HEK293T (cell line): Measurements from ENCODE around the gene PODNL1.

Experiments
- CTCF ChIA-PET: fragments of 350-600 bp; formaldehyde crosslinking; extraction: SDS; loops from one replicate; lab custom pipeline; 2021; ENCODE audit warnings: antibody characterized with exemption, inconsistent platforms; lab: Yijun Ruan, JAX
- POLR2A ChIA-PET: fragments of 350-600 bp; formaldehyde crosslinking; extraction: SDS; loops from one replicate; lab custom pipeline; 2020; ENCODE audit warnings: antibody characterized with exemption, inconsistent platforms; lab: Yijun Ruan, JAX
- DNase-seq: peaks from one replicate; pipeline ENCODE4 v3.0.0; 2012; ENCODE audit warnings: mixed read lengths; ENCODE audit errors: extremely low spot score
- ARNT ChIP-seq: fragments of 450-650 bp; IDR thresholded peaks from 2 replicates; pipeline ENCODE4 v1.6.1; 2017; ENCODE audit warnings: mild to moderate bottlenecking
- BHLHE40 ChIP-seq: fragments of 450-650 bp; IDR thresholded peaks from 2 replicates; pipeline ENCODE4 v1.6.1; 2016; ENCODE audit warnings: mild to moderate bottlenecking, moderate library complexity, borderline replicate concordance
- CTBP1 ChIP-seq: fragments of 450-650 bp; IDR thresholded peaks from 2 replicates; pipeline ENCODE4 v1.6.1; 2016; ENCODE audit warnings: borderline replicate concordance
- ELF4 ChIP-seq: fragments of 450-650 bp; IDR thresholded peaks from 2 replicates; pipeline ENCODE4 v1.6.1; 2017; ENCODE audit warnings: antibody characterized with exemption
- FOXA1 ChIP-seq: fragments of 450-650 bp; IDR thresholded peaks from 2 replicates; pipeline ENCODE4 v1.6.1; 2016; ENCODE audit warnings: mild to moderate bottlenecking
- FOXK2 ChIP-seq: fragments of 450-650 bp; IDR thresholded peaks from 2 replicates; pipeline ENCODE4 v1.6.1; 2016; ENCODE audit warnings: mild to moderate bottlenecking
- FOXM1 ChIP-seq: fragments of 450-650 bp; IDR thresholded peaks from 2 replicates; pipeline ENCODE4 v1.6.1; 2017; ENCODE audit warnings: mild to moderate bottlenecking, borderline replicate concordance
- HDGF ChIP-seq: fragments of 450-650 bp; IDR thresholded peaks from 2 replicates; pipeline ENCODE4 v1.6.1; 2017; ENCODE audit warnings: antibody characterized with exemption, borderline replicate concordance
- L3MBTL2 ChIP-seq: fragments of 450-650 bp; conservative IDR thresholded peaks from 2 replicates; pipeline ENCODE4 v1.6.1; 2016; ENCODE audit warnings: mild to moderate bottlenecking
- LEF1 ChIP-seq: fragments of 450-650 bp; IDR thresholded peaks from 2 replicates; pipeline ENCODE4 v1.6.1; 2017; ENCODE audit warnings: mild to moderate bottlenecking, borderline replicate concordance
- NFRKB ChIP-seq: fragments of 450-650 bp; IDR thresholded peaks from 2 replicates; pipeline ENCODE4 v1.6.1; 2016; ENCODE audit warnings: mild to moderate bottlenecking, moderate library complexity
- PKNOX1 ChIP-seq: fragments of 450-650 bp; IDR thresholded peaks from 2 replicates; pipeline ENCODE4 v1.6.1; 2016
- SP1 ChIP-seq: fragments of 450-650 bp; IDR thresholded peaks from 2 replicates; pipeline ENCODE4 v1.6.1; 2017
- SUZ12 ChIP-seq: fragments of 450-650 bp; IDR thresholded peaks from 2 replicates; pipeline ENCODE4 v1.6.1; 2016; ENCODE audit warnings: mild to moderate bottlenecking
- TARDBP ChIP-seq: fragments of 450-650 bp; IDR thresholded peaks from 2 replicates; pipeline ENCODE4 v1.6.1; 2016
- ZNF384 ChIP-seq: fragments of 450-650 bp; IDR thresholded peaks from 2 replicates; pipeline ENCODE4 v1.6.1; 2016

Gene PODNL1

GRCh38 chr19:13887517-13887916, 50.7 kb downstream of the PODNL1 start:
- TF ChIP-seq FOXK2 (no peak), BHLHE40 (no peak), TARDBP (no peak), PKNOX1 (no peak), FOXA1 (no peak), L3MBTL2 (no peak), SP1 (no peak), ZNF384 (no peak), LEF1 (no peak)
- ChIA-PET POLR2A (no interaction called here), CTCF (no interaction called here)
- no peak for DNase-seq

- CTCF ChIA-PET: interaction anchor here (0.6 kb wide), 2 partner anchors 16 to 112 kb away, joined by 3 to 4 read pairs; no protein-coding TSS in a partner anchor
- POLR2A ChIA-PET: no interaction called here
- TF ChIP-seq ZNF384 (no peak), BHLHE40 (no peak), SP1 (no peak), FOXM1 (no peak)
- no peak for DNase-seq
Observed at GRCh38 chr19:13887018-13887436, 51.2 kb downstream of the PODNL1 start.

- DNase-seq: no peak
- ChIA-PET POLR2A (no interaction called here), CTCF (no interaction called here)
- TF ChIP-seq TARDBP (no peak), ARNT (no peak)
Observed at GRCh38 chr19:13885826-13886365, 52.3 kb downstream of the PODNL1 start.

- CTCF ChIA-PET: interaction anchor here (0.6 kb wide), 1 partner anchor 200 kb away, joined by 3 read pairs; no protein-coding TSS in a partner anchor
- TF ChIP-seq NFRKB: no peak
- POLR2A ChIA-PET: no interaction called here
- DNase-seq: no peak
Observed at GRCh38 chr19:13884726-13885591, 53.3 kb downstream of the PODNL1 start.

- ChIA-PET POLR2A (no interaction called here), CTCF (no interaction called here)
- no peak for DNase-seq
- TF ChIP-seq SUZ12 (no peak), ARNT (no peak), FOXK2 (no peak), LEF1 (no peak), HDGF (no peak), BHLHE40 (no peak), TARDBP (no peak)
Observed at GRCh38 chr19:13883516-13884064, 54.6 kb downstream of the PODNL1 start.

- TF ChIP-seq HDGF (no peak), CTBP1 (no peak), TARDBP (no peak), FOXM1 (no peak), ELF4 (no peak), SP1 (no peak), FOXK2 (no peak), LEF1 (no peak), ZNF384 (no peak), FOXA1 (no peak), L3MBTL2 (no peak), BHLHE40 (no peak), SUZ12 (no peak), PKNOX1 (no peak), NFRKB (no peak)
- CTCF ChIA-PET: no interaction called here
- POLR2A ChIA-PET: interaction anchor here (0.6 kb wide), 1 partner anchor 149 kb away, joined by 3 read pairs; the partner anchor contains the start of gene IL27RA
Observed at GRCh38 chr19:13882836-13883235, 55.4 kb downstream of the PODNL1 start.

GRCh38 chr19:13882419-13882795, 55.8 kb downstream of the PODNL1 start:
- POLR2A ChIA-PET: interaction anchor here (0.6 kb wide), 1 partner anchor 149 kb away, joined by 3 read pairs; the partner anchor contains the start of gene IL27RA
- TF ChIP-seq HDGF (no peak), L3MBTL2 (no peak), FOXA1 (no peak), NFRKB (no peak), ZNF384 (no peak), ELF4 (no peak), ARNT (no peak), SUZ12 (no peak), FOXM1 (no peak), PKNOX1 (no peak), LEF1 (no peak), BHLHE40 (no peak), CTBP1 (no peak), FOXK2 (no peak), SP1 (no peak), TARDBP (no peak)
- CTCF ChIA-PET: no interaction called here

More at GRCh38 chr19:13882836-13883235, 55.4 kb downstream of the PODNL1 start:
- no peak for DNase-seq

More at GRCh38 chr19:13882419-13882795, 55.8 kb downstream of the PODNL1 start:
- DNase-seq: no peak
